ENCODE measurements around the gene SSBP3. TPM values are rescaled to one million over a fixed set of nuclear protein-coding genes. Genes with fewer than 3 reads are reported as not detected.

The SSBP3 gene
- total RNA-seq, 1 experiment from 2014 or later = 14.1 TPM

DNA sequence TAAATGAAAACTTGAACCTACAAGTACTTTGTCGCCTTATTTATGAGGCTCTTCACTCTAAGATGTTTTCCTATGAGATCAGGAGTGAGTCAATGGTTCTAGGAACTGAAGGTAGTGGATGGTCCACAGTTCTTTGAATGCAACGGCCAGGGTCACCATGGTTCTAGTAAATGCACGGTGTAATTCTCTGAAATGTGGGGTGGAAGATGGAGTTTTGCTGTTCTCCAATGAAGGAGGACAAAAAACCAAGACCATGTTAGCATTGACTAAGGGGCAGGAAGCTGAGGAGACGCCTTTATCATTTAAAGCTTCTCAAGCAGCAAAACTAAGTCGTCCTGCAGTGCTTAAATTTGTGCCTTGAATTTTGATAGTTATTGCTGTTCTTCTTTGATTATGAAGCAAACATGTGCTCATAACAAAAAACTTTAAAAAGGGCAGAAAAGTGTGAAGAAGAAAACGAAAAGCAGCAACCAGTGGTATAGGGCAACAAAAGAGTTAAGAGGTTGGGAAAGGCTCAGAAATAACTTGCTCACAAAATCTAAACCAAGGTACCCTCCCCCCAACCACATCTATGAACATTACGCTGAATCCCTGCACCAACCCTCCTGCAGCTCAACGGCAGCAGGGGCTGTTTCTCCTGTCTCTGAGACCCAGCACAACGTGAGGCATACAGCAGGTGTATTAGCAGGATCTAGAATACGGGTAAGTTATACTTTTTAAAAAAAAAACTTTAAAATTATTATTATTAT lies 121.2 kb downstream of the SSBP3 start:
- DNase-seq (ENCODE audit: low spot score) = no peak

GRCh38 chr1:54283635-54284385 lies 122.4 kb downstream of the SSBP3 start:
- no peak for DNase-seq (ENCODE audit: low spot score)

GRCh38 chr1:54282101-54282847 lies 123.9 kb downstream of the SSBP3 start:
- DNase-seq (ENCODE audit: low spot score) = no peak

DNA sequence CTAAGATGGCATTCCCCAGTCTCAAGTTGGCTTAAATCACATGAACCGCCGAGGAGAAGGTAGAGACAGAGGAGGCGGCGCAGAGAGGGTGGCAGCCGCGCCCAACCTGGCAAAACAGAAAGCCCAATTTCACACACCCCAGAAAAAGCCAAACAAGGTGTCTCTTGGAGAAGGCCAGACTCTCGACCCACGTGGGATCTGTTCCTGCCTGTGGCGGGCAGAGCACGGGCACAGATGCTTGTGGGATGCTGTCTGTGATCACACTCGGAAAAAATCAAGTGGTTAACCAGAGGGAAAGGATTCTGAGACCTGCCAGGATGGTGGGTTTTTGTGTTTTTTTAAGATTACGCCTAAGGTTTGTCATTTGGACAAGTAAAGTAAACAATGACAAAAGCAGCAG lies 125.5 kb downstream of the SSBP3 start:
- DNase-seq (ENCODE audit: low spot score) = peak; percentile 37

GRCh38 chr1:54279457-54279856 lies 126.7 kb downstream of the SSBP3 start:
- no peak for DNase-seq (ENCODE audit: low spot score)

- DNase-seq (ENCODE audit: low spot score) = peak; percentile 45
These were observed 127.2 kb downstream of the SSBP3 start for GRCh38 chr1:54278941-54279422.

GRCh38 chr1:54277451-54278341 lies 128.5 kb downstream of the SSBP3 start:
- no peak for DNase-seq (ENCODE audit: low spot score)

- DNase-seq (ENCODE audit: low spot score) = no peak
These were observed 129.4 kb downstream of the SSBP3 start for GRCh38 chr1:54276617-54277450.

DNA sequence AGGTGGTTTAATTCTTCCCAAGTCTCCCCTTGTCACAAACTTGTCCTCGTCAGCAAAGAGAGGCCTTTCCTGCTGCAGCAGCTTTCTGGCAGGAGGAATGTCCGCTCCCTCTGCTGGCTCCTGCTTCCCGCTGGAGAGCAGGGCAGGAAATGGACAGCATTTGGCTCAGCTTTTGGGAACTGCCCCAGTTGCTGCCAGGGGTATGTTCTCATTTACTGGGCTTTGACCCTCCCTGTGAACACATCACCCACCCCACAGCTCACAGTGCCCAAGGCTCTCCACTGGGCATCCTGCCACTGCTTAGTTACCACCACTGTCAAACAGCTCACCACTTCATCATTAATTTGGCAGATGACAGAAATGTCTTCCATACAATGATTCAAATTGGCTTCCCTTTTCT lies 130.8 kb downstream of the SSBP3 start:
- peak; percentile 55 for DNase-seq (ENCODE audit: low spot score)

- DNase-seq (ENCODE audit: low spot score) = no peak
These were observed 131.3 kb downstream of the SSBP3 start for GRCh38 chr1:54274881-54275280.

- no peak for DNase-seq (ENCODE audit: low spot score)
These were observed 131.7 kb downstream of the SSBP3 start for GRCh38 chr1:54274448-54274847.

DNA sequence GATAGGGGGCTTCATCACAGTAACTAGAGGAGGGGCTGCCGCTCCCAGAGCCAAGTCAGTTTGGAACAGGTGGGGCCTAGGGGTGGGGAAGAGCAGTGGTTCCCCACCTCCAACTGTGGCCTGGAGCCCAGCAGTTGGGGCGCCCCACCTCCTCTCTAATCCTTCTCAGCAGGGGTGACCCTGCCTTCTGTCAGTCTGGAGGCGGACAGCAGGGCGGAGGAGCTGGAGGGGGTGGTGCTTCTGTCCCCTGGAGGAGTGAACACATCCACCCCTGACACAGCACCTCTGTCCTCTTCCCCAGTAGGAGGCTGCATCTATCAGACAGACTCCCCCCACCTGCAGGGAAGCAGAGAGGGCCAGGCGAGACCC lies 132.4 kb downstream of the SSBP3 start:
- peak; percentile 83 for DNase-seq (ENCODE audit: low spot score)

DNA sequence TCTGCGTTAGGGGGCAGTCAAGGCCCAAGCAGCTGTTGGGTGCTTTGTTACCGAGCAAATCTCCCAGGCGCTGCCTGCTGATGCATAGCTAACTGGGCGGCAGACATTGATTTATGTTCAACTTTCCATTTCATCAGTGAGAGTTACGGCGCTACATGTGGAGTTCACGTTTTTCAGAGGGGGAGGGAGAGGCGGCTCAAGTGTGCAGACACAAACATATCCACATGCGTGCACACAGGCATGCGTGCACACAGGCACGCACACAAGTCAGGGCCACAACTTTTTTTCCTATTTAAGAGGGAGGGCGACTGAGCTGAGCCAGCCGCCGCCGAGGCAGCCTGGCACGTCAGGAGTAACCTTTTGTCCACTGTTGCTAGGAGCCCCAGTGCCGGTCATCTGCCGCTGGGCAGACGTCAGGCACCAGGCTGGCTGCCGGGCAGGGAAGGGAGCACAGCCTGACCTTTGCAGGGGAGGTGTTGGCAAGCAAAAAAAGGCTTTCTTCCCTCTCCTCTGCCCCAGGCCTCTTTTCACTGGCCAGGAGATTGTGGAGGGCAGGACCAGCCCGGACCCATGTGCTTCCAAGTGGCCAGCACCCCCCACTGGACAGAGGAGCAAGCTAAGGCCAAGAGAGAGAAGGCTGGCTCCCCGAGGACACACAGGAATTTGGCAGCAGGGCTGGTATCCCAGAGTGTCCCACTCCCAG lies 133.0 kb downstream of the SSBP3 start:
- peak; percentile 88 for DNase-seq (ENCODE audit: low spot score)

- no peak for DNase-seq (ENCODE audit: low spot score)
These were observed 133.5 kb downstream of the SSBP3 start for GRCh38 chr1:54272772-54273091.

- no peak for DNase-seq (ENCODE audit: low spot score)
These were observed 134.1 kb downstream of the SSBP3 start for GRCh38 chr1:54272134-54272533.

DNA sequence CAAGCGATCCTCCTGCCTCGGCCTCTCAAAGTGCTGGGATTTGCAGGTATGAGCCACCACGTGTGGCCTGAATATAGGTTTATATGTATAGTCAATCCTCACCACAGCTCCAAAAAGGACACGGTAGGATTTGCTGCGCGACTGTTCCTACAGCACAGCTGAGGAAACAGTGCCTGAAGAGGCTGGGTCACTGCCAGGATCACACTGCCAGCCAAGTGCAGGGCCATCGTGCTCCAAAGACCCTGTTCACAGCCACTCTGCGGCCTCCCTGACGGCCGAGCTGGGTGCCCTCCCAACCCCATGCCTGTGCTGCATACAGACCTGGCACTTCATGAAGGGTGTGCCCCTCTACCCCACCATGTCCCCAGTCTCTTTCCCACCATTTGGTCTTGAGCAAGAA lies 134.9 kb downstream of the SSBP3 start:
- no peak for DNase-seq (ENCODE audit: low spot score)

GRCh38 chr1:54270543-54270942 lies 135.7 kb downstream of the SSBP3 start:
- DNase-seq (ENCODE audit: low spot score) = no peak

- no peak for DNase-seq (ENCODE audit: low spot score)
These were observed 137.4 kb downstream of the SSBP3 start for GRCh38 chr1:54268762-54269297.

- DNase-seq (ENCODE audit: low spot score) = no peak
These were observed 138.1 kb downstream of the SSBP3 start for GRCh38 chr1:54267815-54268761.
